Ishikawa (cell line): Measurements from ENCODE around the gene CEP164.

Experiments
- CEBPB ChIP-seq: IDR thresholded peaks from 2 replicates; pipeline ENCODE4 v1.6.1; 2012
- CREB1 ChIP-seq: IDR thresholded peaks from 2 replicates; pipeline ENCODE4 v1.6.1; 2012; ENCODE audit warnings: low read depth
- EGR1 ChIP-seq: IDR thresholded peaks from 2 replicates; pipeline ENCODE4 v1.6.1; 2012
- EP300 ChIP-seq: IDR thresholded peaks from 2 replicates; pipeline ENCODE4 v1.6.1; 2012; ENCODE audit warnings: borderline replicate concordance
- FOXM1 ChIP-seq: IDR thresholded peaks from 2 replicates; pipeline ENCODE4 v1.6.1; 2012; ENCODE audit warnings: low read depth, borderline replicate concordance
- MAX ChIP-seq: IDR thresholded peaks from 2 replicates; pipeline ENCODE4 v1.6.1; 2012
- NFIC ChIP-seq: IDR thresholded peaks from 2 replicates; pipeline ENCODE4 v1.6.1; 2012
- RAD21 ChIP-seq: IDR thresholded peaks from 2 replicates; pipeline ENCODE4 v1.6.1; 2012; ENCODE audit warnings: low read depth
- REST ChIP-seq: IDR thresholded peaks from 2 replicates; pipeline ENCODE4 v1.6.1; 2012; ENCODE audit warnings: low read depth, mild to moderate bottlenecking
- TAF1 ChIP-seq: IDR thresholded peaks from 2 replicates; pipeline ENCODE4 v1.6.1; 2012; ENCODE audit warnings: low read depth, mild to moderate bottlenecking
- TCF12 ChIP-seq: IDR thresholded peaks from 2 replicates; pipeline ENCODE4 v1.6.1; 2012; ENCODE audit warnings: low read depth
- TEAD4 ChIP-seq: IDR thresholded peaks from 2 replicates; pipeline ENCODE4 v1.6.1; 2012
- USF1 ChIP-seq: IDR thresholded peaks from 2 replicates; pipeline ENCODE4 v1.6.1; 2012
- YY1 ChIP-seq: IDR thresholded peaks from 2 replicates; pipeline ENCODE4 v1.6.1; 2012; ENCODE audit warnings: low read depth
- ZBTB7A ChIP-seq: IDR thresholded peaks from 2 replicates; pipeline ENCODE4 v1.6.1; 2012; ENCODE audit warnings: low read depth

Gene CEP164

DNA sequence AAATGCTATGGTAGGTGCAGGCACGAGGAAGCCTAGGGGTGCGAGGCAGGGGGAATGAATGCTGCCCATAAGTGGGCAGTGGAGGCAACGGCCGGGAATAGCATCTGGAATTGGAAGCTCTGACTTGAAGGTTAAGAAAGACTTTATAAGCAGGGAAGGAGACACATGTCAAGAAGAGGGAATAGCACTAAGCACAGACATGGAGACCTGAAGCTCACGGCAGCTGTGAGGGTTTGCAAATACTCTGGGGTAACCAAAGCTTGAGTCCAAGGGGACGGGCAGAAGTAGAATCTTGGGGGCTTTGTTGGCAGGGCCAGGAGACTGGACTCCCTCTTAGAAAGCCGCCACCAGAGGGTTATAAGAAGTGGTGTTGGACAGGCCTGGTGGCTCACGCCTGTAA lies 112.6 kb downstream of the CEP164 start:
- TF ChIP-seq YY1 (no peak), ZBTB7A (no peak), EP300 (no peak), CEBPB (no peak), TCF12 (no peak), REST (no peak), FOXM1 (no peak), TEAD4 (no peak), EGR1 (no peak), USF1 (no peak), TAF1 (no peak), CREB1 (no peak), NFIC (no peak), MAX (no peak), RAD21 (no peak)

DNA sequence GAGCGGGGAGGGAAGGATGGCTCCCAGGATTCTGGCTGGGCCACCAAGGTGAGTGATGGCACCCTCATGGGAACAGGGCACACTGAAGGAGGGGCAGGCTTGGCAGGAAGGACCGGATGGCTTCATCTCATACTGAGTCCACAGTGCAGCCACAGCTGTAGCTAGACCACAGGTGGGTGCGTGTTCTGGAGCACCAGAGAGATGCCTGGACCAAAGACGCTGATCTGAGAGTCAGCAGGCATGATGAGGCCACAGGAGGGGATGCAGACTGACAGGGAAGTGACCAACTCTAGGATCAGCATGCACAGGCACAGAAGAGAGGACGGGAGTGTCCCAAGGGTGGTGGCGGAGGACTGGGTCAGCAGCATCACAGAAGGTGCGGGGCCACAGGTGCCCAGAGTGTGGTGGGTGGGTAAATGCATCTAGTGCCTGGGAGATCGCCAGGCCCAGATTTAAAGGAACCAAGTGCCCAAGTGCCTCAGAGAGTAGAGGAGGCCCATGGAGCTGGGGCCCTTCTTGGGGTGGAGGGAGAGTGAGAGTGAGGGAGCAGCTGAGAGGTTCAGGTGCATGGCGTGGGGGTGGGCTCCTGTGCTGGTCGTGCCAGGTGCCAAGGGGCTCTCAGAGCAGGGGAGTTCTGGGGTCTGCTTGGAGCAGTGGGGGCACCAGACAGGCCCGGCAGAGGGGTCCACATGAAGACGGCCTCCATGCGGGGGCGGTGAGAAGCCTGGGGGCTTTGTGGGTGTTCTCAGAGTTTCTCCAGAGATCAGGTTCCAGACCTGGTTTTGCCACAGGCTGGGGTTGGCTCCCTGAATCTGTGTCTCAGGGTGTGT lies 113.7 kb downstream of the CEP164 start:
- no peak for TF ChIP-seq NFIC
- no peak for TF ChIP-seq USF1
- TF ChIP-seq TEAD4 = no peak
- no peak for TF ChIP-seq EGR1
- TF ChIP-seq CREB1 = no peak
- TF ChIP-seq RAD21 = no peak
- TF ChIP-seq CEBPB = no peak
- TF ChIP-seq ZBTB7A = no peak
- TF ChIP-seq EP300 = no peak
- TF ChIP-seq FOXM1 = no peak
- no peak for TF ChIP-seq REST
- TF ChIP-seq MAX = no peak
- no peak for TF ChIP-seq YY1
- TF ChIP-seq TAF1 = no peak
- TF ChIP-seq TCF12 = no peak

DNA sequence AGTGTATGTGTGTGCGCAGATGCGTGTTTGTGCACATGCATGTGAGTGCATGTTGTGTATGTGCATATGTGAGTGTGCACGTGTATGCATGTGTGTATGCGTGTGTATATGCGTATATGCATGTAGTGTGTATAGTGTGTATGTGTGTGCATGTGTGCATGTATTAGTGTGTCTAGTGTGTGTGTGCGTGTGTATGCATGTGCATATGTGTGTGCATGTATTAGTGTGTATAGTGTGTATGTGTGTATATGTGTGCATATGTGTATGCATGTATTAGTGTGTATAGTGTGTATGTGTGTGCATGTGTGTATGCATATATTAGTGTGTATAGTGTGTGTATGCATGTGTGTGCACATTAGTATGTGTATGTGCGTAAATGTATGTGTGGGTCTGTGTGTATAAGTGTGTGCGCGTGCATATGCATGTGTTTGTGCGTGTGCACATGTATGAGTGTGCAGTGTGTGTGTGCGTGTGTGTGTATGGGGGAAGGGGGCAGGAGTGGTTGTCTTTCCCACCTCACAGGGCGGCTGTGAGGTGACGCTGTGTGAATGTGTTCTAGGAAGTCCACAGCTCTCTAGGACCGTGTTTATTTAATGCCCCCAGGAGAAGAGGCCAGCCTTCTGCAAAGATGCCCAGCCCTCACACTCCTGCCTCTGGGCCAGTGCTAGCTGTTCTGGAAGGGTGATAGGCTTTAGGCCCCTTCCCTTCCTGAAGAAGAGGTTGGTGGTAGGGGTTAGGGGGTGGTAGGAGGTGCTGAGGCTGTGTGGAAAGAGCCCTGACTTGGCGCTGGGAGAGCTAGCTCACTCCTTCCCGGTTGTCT lies 114.6 kb downstream of the CEP164 start:
- TF ChIP-seq TEAD4 = no peak
- no peak for TF ChIP-seq TAF1
- no peak for TF ChIP-seq EP300
- TF ChIP-seq MAX = no peak
- no peak for TF ChIP-seq YY1
- TF ChIP-seq EGR1 = no peak
- TF ChIP-seq USF1 = no peak
- no peak for TF ChIP-seq REST
- no peak for TF ChIP-seq ZBTB7A
- TF ChIP-seq FOXM1 = no peak
- no peak for TF ChIP-seq RAD21
